ENCODE data around the gene NUP205. TPM values are rescaled to one million over a fixed set of nuclear protein-coding genes. Genes with fewer than 3 reads are reported as not detected.

NUP205 gene
- total RNA-seq, 1 experiment from 2014 or later = 171 TPM

DNA sequence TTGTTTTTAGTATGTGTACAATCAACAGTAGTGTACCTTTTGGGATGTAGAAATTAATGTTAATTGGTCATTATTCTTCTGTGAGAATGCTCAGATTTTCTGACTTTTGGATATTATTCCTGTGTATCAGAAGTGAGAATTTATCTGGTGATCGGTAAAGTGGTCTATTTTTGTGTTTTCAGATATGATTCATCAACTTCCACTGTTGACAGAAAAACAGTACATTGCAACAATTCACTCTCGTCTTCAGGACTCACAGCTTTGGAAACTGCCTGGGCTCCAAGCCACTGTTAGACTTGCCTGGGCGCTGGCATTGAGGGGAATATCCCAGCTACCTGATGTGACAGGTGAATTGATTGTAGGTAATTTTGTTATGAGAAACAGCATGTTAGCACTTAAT is 20.9 kb downstream of the NUP205 start:
- H3K36me3 Mint-ChIP-seq = peaks cover 78% of the 10 kb centered on the region
- H3K27me3 Mint-ChIP-seq (ENCODE audit: low read depth) = no peaks in the 10 kb centered on the region
- H3K4me1 Mint-ChIP-seq = no peaks in the 10 kb centered on the region
- TF ChIP-seq FOXJ3 (CRISPR knock-in tag; IDR thresholded peaks at IDR 0.05; ENCODE audit: borderline replicate concordance) = no peak
- TF ChIP-seq SP1 (CRISPR knock-in tag; conservative IDR thresholded peaks at IDR 0.05) = no peak
- no peak for TF ChIP-seq ZNF121 (CRISPR knock-in tag; IDR thresholded peaks at IDR 0.05)
- TF ChIP-seq RORB (CRISPR knock-in tag; IDR thresholded peaks at IDR 0.05) = no peak
- no peak for TF ChIP-seq FOXP1 (CRISPR knock-in tag; IDR thresholded peaks at IDR 0.05; ENCODE audit: borderline replicate concordance)
- no peak for TF ChIP-seq MYBL2 (CRISPR knock-in tag; IDR thresholded peaks at IDR 0.05)
- no peak for TF ChIP-seq HMGXB4 (CRISPR knock-in tag; IDR thresholded peaks at IDR 0.05)
- TF ChIP-seq SMAD4 (CRISPR knock-in tag; IDR thresholded peaks at IDR 0.05) = no peak
- no peak for TF ChIP-seq ATF1 (CRISPR knock-in tag; IDR thresholded peaks at IDR 0.05)
- no peak for TF ChIP-seq ZNF671 (CRISPR knock-in tag; IDR thresholded peaks at IDR 0.05)
- TF ChIP-seq, protein P1, sequence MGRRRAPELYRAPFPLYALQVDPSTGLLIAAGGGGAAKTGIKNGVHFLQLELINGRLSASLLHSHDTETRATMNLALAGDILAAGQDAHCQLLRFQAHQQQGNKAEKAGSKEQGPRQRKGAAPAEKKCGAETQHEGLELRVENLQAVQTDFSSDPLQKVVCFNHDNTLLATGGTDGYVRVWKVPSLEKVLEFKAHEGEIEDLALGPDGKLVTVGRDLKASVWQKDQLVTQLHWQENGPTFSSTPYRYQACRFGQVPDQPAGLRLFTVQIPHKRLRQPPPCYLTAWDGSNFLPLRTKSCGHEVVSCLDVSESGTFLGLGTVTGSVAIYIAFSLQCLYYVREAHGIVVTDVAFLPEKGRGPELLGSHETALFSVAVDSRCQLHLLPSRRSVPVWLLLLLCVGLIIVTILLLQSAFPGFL (CRISPR knock-in tag; IDR thresholded peaks at IDR 0.05; ENCODE audit: borderline replicate concordance) = no peak
- no peak for TF ChIP-seq ZSCAN18 (CRISPR knock-in tag; IDR thresholded peaks at IDR 0.05)
- TF ChIP-seq ZNF396 (CRISPR knock-in tag; IDR thresholded peaks at IDR 0.05; ENCODE audit: borderline replicate concordance) = no peak
- TF ChIP-seq ZNF425 (CRISPR knock-in tag; conservative IDR thresholded peaks at IDR 0.05) = no peak
- TF ChIP-seq, protein P2, sequence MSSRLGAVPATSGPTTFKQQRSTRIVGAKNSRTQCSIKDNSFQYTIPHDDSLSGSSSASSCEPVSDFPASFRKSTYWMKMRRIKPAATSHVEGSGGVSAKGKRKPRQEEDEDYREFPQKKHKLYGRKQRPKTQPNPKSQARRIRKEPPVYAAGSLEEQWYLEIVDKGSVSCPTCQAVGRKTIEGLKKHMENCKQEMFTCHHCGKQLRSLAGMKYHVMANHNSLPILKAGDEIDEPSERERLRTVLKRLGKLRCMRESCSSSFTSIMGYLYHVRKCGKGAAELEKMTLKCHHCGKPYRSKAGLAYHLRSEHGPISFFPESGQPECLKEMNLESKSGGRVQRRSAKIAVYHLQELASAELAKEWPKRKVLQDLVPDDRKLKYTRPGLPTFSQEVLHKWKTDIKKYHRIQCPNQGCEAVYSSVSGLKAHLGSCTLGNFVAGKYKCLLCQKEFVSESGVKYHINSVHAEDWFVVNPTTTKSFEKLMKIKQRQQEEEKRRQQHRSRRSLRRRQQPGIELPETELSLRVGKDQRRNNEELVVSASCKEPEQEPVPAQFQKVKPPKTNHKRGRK (CRISPR knock-in tag; IDR thresholded peaks at IDR 0.05; ENCODE audit: borderline replicate concordance) = no peak
- TF ChIP-seq EMX1 (CRISPR knock-in tag; IDR thresholded peaks at IDR 0.05) = no peak
- TF ChIP-seq AFF4 (CRISPR knock-in tag; IDR thresholded peaks at IDR 0.05; ENCODE audit: borderline replicate concordance) = no peak
- no peak for TF ChIP-seq NFATC4 (CRISPR knock-in tag; IDR thresholded peaks at IDR 0.05)
- no peak for TF ChIP-seq ELF4 (CRISPR knock-in tag; IDR thresholded peaks at IDR 0.05; ENCODE audit: low read depth)
- TF ChIP-seq MXD4 (CRISPR knock-in tag; IDR thresholded peaks at IDR 0.05; ENCODE audit: borderline replicate concordance) = no peak
- no peak overlapping the region for H3K4me3 Mint-ChIP-seq
- CTCF ChIA-PET = no interaction called here
- POLR2A ChIA-PET = no interaction called here
- no peaks in the 10 kb centered on the region for H3K9me3 Mint-ChIP-seq
- no peak overlapping the region for H3K27ac Mint-ChIP-seq
- DNase-seq (ENCODE audit: low spot score) = no peak
- no peak for ATAC-seq

Measured in WTC11 (cell line).